ENCODE results near the gene GNG11. TPM values are rescaled to one million over a fixed set of nuclear protein-coding genes. Genes with fewer than 3 reads are reported as not detected.

Gene GNG11
- total and polyA plus RNA-seq, 10 of the 15 experiments (the other 5 are each of a cell fraction or from before 2014, with no cell fraction given): 0.15 to 2.4 (median 0.84) TPM

- in situ Hi-C loops (cut with MboI) (no loop called here), intact Hi-C loops (cut with micrococcal nuclease; ENCODE audit: unreplicated experiment) (no loop called here)
- ATAC-seq (no peak), DNase-seq (ENCODE audit: low read depth, low spot score) (no peak), FAIRE-seq (no peak)
- Histone ChIP-seq H3K27ac (ENCODE audit: control insufficient read depth, insufficient read depth) (no peak overlapping the region), H3K4me2 (ENCODE audit: control insufficient read depth, insufficient read depth) (no peak overlapping the region), H3K36me3 (ENCODE audit: control insufficient read depth in 2 of 2, insufficient read depth in 2 of 2, low read length in 1 of 2) (no peaks in the 10 kb centered on the region), H2AFZ (ENCODE audit: control insufficient read depth, low read depth, low read length) (no peak overlapping the region), H3K9me3 (replicated peaks; ENCODE audit: control insufficient read depth, insufficient read depth, low read length) (no peaks in the 10 kb centered on the region; the same call in 2 of the 3 replicates), H4K20me1 (ENCODE audit: control insufficient read depth, insufficient read depth) (no peaks in the 10 kb centered on the region), H3K9ac (ENCODE audit: control insufficient read depth, insufficient read depth, low read length) (no peak overlapping the region), H3K27me3 (replicated peaks in 1 of 2; ENCODE audit: control insufficient read depth in 2 of 2, insufficient read depth in 2 of 2, low read length in 1 of 2) (no peaks in the 10 kb centered on the region), H3K4me1 (ENCODE audit: control insufficient read depth, insufficient read depth, low read length) (no peaks in the 10 kb centered on the region), H3K4me3 (no peak overlapping the region), H3K79me2 (ENCODE audit: control insufficient read depth, insufficient read depth, low read length) (no peaks in the 10 kb centered on the region)
- CTCF ChIA-PET: no interaction called here
- 50% methylated on average over 2 of the region's 2 CpGs for WGBS (ENCODE audit: insufficient coverage, insufficient replicate concordance, low lambda C conversion rate, missing lambda C conversion rate)
- SMC1A ChIA-PET (ENCODE audit: uncharacterized antibody, unreplicated experiment): interaction anchor here (1.3 kb wide), 1 partner anchor 146 kb away, joined by 3 read pairs; no protein-coding TSS in a partner anchor
- TF ChIP-seq FOS (IDR thresholded peaks at IDR 0.05; ENCODE audit: borderline replicate concordance, extremely low read depth, insufficient read length) (no peak), SUZ12 (IDR thresholded peaks at IDR 0.05; ENCODE audit: unreplicated experiment) (no peak), STAT1 (conservative IDR thresholded peaks at IDR 0.05) (no peak), MEF2B (IDR thresholded peaks at IDR 0.05; ENCODE audit: partially characterized antibody, poor library complexity, severe bottlenecking) (no peak), ELK1 (IDR thresholded peaks at IDR 0.05; ENCODE audit: low read depth, low read length) (no peak), CREB1 (IDR thresholded peaks at IDR 0.05; ENCODE audit: low read depth) (no peak), CHD4 (IDR thresholded peaks at IDR 0.05) (no peak), BMI1 (IDR thresholded peaks at IDR 0.05; ENCODE audit: borderline replicate concordance) (no peak), WRNIP1 (IDR thresholded peaks at IDR 0.05; ENCODE audit: borderline replicate concordance, low read depth, low read length) (no peak), RELA (IDR thresholded peaks at IDR 0.05; ENCODE audit: borderline replicate concordance, partially characterized antibody) (no peak), BCL11A (IDR thresholded peaks at IDR 0.05; ENCODE audit: low read depth, low read length) (no peak), SIN3A (IDR thresholded peaks at IDR 0.05; ENCODE audit: low read depth, low read length) (no peak), EED (IDR thresholded peaks at IDR 0.05; ENCODE audit: low read depth) (no peak), ZBTB11 (CRISPR knock-in tag; IDR thresholded peaks at IDR 0.05) (no peak), RAD21 (IDR thresholded peaks at IDR 0.05; ENCODE audit: insufficient read depth, low read depth, low read length) (no peak), E4F1 (IDR thresholded peaks at IDR 0.05; ENCODE audit: borderline replicate concordance, partially characterized antibody) (no peak), EZH2 (IDR thresholded peaks at IDR 0.05; ENCODE audit: borderline replicate concordance, control insufficient read depth, low read depth, low read length) (no peak), PML (IDR thresholded peaks at IDR 0.05; ENCODE audit: low read length) (no peak), ESRRA (IDR thresholded peaks at IDR 0.05; ENCODE audit: low read length) (no peak)
- POLR2A ChIA-PET: no interaction called here
- RAD21 ChIA-PET (ENCODE audit: unreplicated experiment): no interaction called here
- BruUV-seq (replicated peaks): no TSS peak
Observed at GRCh38 chr7:93941945-93942344, 20.4 kb downstream of the GNG11 start.

All from GM12878 (cell line).